ENCODE measurements around the gene ADAMTS1.

ADAMTS1 gene

GRCh38 chr21:26877018-26877417, 31.8 kb upstream of the ADAMTS1 start:
- ATAC-seq = peak; percentile 44; the same call in 2 of the 3 replicates
- no peak for TF ChIP-seq CREB5 (CRISPR knock-in tag; IDR thresholded peaks at IDR 0.05; ENCODE audit: low read depth)
- peak; percentile 83; the same call in 1 of the 2 replicates for TF ChIP-seq TCF4 (CRISPR knock-in tag; IDR thresholded peaks at IDR 0.05; ENCODE audit: borderline replicate concordance)
- no peak for TF ChIP-seq CSRNP3 (CRISPR knock-in tag; IDR thresholded peaks at IDR 0.05)

- no peak for ATAC-seq
- TF ChIP-seq CREB5 (CRISPR knock-in tag; IDR thresholded peaks at IDR 0.05; ENCODE audit: low read depth) (no peak), CSRNP3 (CRISPR knock-in tag; IDR thresholded peaks at IDR 0.05) (no peak), TCF4 (CRISPR knock-in tag; IDR thresholded peaks at IDR 0.05; ENCODE audit: borderline replicate concordance) (no peak), ARNTL (CRISPR knock-in tag; IDR thresholded peaks at IDR 0.05; ENCODE audit: borderline replicate concordance, low read depth) (no peak), BACH2 (CRISPR knock-in tag; IDR thresholded peaks at IDR 0.05; ENCODE audit: borderline replicate concordance) (no peak), RARB (CRISPR knock-in tag; IDR thresholded peaks at IDR 0.05) (no peak), ZNF8 (CRISPR knock-in tag; IDR thresholded peaks at IDR 0.05) (no peak), TSHZ2 (CRISPR knock-in tag; IDR thresholded peaks at IDR 0.05) (no peak), POU6F1 (CRISPR knock-in tag; IDR thresholded peaks at IDR 0.05; ENCODE audit: borderline replicate concordance, low read depth) (no peak), GLIS3 (CRISPR knock-in tag; IDR thresholded peaks at IDR 0.05) (no peak), PPARA (CRISPR knock-in tag; IDR thresholded peaks at IDR 0.05; ENCODE audit: borderline replicate concordance) (no peak), ZFP3 (CRISPR knock-in tag; IDR thresholded peaks at IDR 0.05) (no peak), ZC3H10 (CRISPR knock-in tag; IDR thresholded peaks at IDR 0.05) (no peak), ESRRG (CRISPR knock-in tag; IDR thresholded peaks at IDR 0.05) (no peak), ZFP30 (CRISPR knock-in tag; IDR thresholded peaks at IDR 0.05) (no peak), TOX (CRISPR knock-in tag; IDR thresholded peaks at IDR 0.05; ENCODE audit: borderline replicate concordance) (no peak), PATZ1 (CRISPR knock-in tag; IDR thresholded peaks at IDR 0.05; ENCODE audit: borderline replicate concordance) (no peak), ZNF565 (CRISPR knock-in tag; conservative IDR thresholded peaks at IDR 0.05; ENCODE audit: low read depth) (no peak), ISL1 (CRISPR knock-in tag; IDR thresholded peaks at IDR 0.05) (no peak), SNAI2 (CRISPR knock-in tag; IDR thresholded peaks at IDR 0.05) (no peak)
Measured at GRCh38 chr21:26874347-26874746, 29.1 kb upstream of the ADAMTS1 start.
